Stimulated activated CD8-positive, alpha-beta memory T cell treated with anti-CD3 and anti-CD28 coated beads, Interleukin-12 subunit alpha, Interleukin-12 subunit beta, amount 100 ng/mL, for 24 hours (primary cell): ENCODE data around the gene POU2AF2.
"Not testable (repeated sequence)": the region's sequence is repeated elsewhere in the genome, so short reads cannot be mapped to it uniquely, and the experiment has no call there.

Source experiments
- DNase-seq: peaks from one replicate; pipeline ENCODE4 v3.0.0-alpha.2; 2020; ENCODE audit errors: extremely low read depth

Gene POU2AF2

GRCh38 chr11:111245425-111245824 is at the start of gene POU2AF2:
Gene POU2AF2, plus strand, starts transcription at chr11:111245725. Its CDS starts 129 bp downstream, at chr11:111245854.
- DNase-seq, result no peak

- DNase-seq, result no peak
These were observed 45.5 kb upstream of the POU2AF2 start for GRCh38 chr11:111200010-111200534.

- no peak for DNase-seq
These were observed 41.3 kb upstream of the POU2AF2 start for GRCh38 chr11:111204211-111204610.

- DNase-seq, result no peak
These were observed 39.7 kb upstream of the POU2AF2 start for GRCh38 chr11:111205632-111206385.

GRCh38 chr11:111206472-111206871 is 39.1 kb upstream of the POU2AF2 start:
- DNase-seq, result no peak

GRCh38 chr11:111207213-111207612 is 38.3 kb upstream of the POU2AF2 start:
- DNase-seq, result no peak

GRCh38 chr11:111209543-111210355 is 35.8 kb upstream of the POU2AF2 start:
- no peak for DNase-seq

GRCh38 chr11:111213256-111213655 is 32.3 kb upstream of the POU2AF2 start:
- DNase-seq, result no peak

GRCh38 chr11:111220721-111221120 is 24.8 kb upstream of the POU2AF2 start:
- DNase-seq, result no peak

- DNase-seq, result no peak
These were observed 24.3 kb upstream of the POU2AF2 start for GRCh38 chr11:111221208-111221607.

GRCh38 chr11:111221936-111222335 is 23.6 kb upstream of the POU2AF2 start:
- DNase-seq, result not testable (repeated sequence)

- DNase-seq, result not testable (repeated sequence)
These were observed 22.6 kb upstream of the POU2AF2 start for GRCh38 chr11:111222821-111223455.

- no peak for DNase-seq
These were observed 19.6 kb upstream of the POU2AF2 start for GRCh38 chr11:111225881-111226280.

- no peak for DNase-seq
These were observed 15.9 kb upstream of the POU2AF2 start for GRCh38 chr11:111229604-111230003.

GRCh38 chr11:111230122-111230465 is 15.4 kb upstream of the POU2AF2 start:
- DNase-seq, result no peak

- no peak for DNase-seq
These were observed 13.7 kb upstream of the POU2AF2 start for GRCh38 chr11:111231836-111232235.

GRCh38 chr11:111236383-111236782 is 9.1 kb upstream of the POU2AF2 start:
- no peak for DNase-seq

- no peak for DNase-seq
These were observed 7.6 kb upstream of the POU2AF2 start for GRCh38 chr11:111237926-111238325.

- DNase-seq, result no peak
These were observed 1.4 kb downstream of the POU2AF2 start for GRCh38 chr11:111246956-111247355.

- no peak for DNase-seq
These were observed 5.4 kb downstream of the POU2AF2 start for GRCh38 chr11:111250936-111251335.

- no peak for DNase-seq
These were observed 7.6 kb downstream of the POU2AF2 start for GRCh38 chr11:111253131-111253530.

GRCh38 chr11:111253630-111254029 is 8.1 kb downstream of the POU2AF2 start:
- DNase-seq, result no peak
